Skeletal muscle tissue (tissue), 4 donors: ENCODE data around the gene DRGX. TPM values are rescaled to one million over a fixed set of nuclear protein-coding genes. Genes with fewer than 3 reads are reported as not detected.

Experiments used
- H3K27ac ChIP-seq: one replicate; pipeline ENCODE4 v1.7.0; 2013; ENCODE audit warnings: mild to moderate bottlenecking, low read depth, low read length, inconsistent platforms
- H3K27me3 ChIP-seq, 3 donors: one replicate each; pipeline ENCODE4 v1.7.0; 2013; ENCODE audit warnings: low read length in 3 of 3; ENCODE audit not compliant: control insufficient read depth in 3 of 3, insufficient read depth in 3 of 3
- H3K36me3 ChIP-seq, 3 donors: one replicate each; pipeline ENCODE4 v1.7.0; 2013; ENCODE audit warnings: low read length in 3 of 3; ENCODE audit not compliant: control insufficient read depth in 3 of 3, insufficient read depth in 3 of 3
- H3K4me1 ChIP-seq, 3 donors: one replicate each; pipeline ENCODE4 v1.7.0; 2013; ENCODE audit warnings: low read length in 3 of 3, mild to moderate bottlenecking in 3 of 3; ENCODE audit not compliant: control insufficient read depth in 3 of 3, insufficient read depth in 3 of 3
- H3K4me3 ChIP-seq, 3 donors: one replicate each; pipeline ENCODE4 v1.7.0; 2013; ENCODE audit warnings: low read length in 3 of 3
- H3K9ac ChIP-seq, 3 donors: one replicate each; pipeline ENCODE4 v1.7.0; 2013; ENCODE audit warnings: low read length in 3 of 3, mild to moderate bottlenecking in 3 of 3, moderate library complexity in 2 of 3, low read depth in 1 of 3
- H3K9me3 ChIP-seq, 3 donors: one replicate each; pipeline ENCODE4 v1.7.0; 2013; ENCODE audit warnings: low read length in 3 of 3; ENCODE audit not compliant: control insufficient read depth in 3 of 3
- total RNA-seq: library from RNA; depleted of rRNA; stranded (reverse); fragments of >200 nt; gene quantifications from one replicate; pipeline ENCODE4 v1.2.3, GENCODE V29; 2014
- donor health status: Osteomylitis.

Gene DRGX
- total RNA-seq, 1 donor from 2014 or later = not detected

GRCh38 chr10:49419005-49419404 lies 23.1 kb upstream of the DRGX start:
- no peaks in the 10 kb centered on the region for H3K4me1 ChIP-seq
- no peaks in the 10 kb centered on the region for H3K9me3 ChIP-seq
- no peak overlapping the region for H3K27ac ChIP-seq
- no peak overlapping the region for H3K9ac ChIP-seq
- no peaks in the 10 kb centered on the region for H3K36me3 ChIP-seq
- peaks cover 0 to 3% (median 0%) of the 10 kb centered on the region in 3 donors for H3K27me3 ChIP-seq
- H3K4me3 ChIP-seq = no peak overlapping the region

- no peak overlapping the region for H3K9ac ChIP-seq
- no peak overlapping the region for H3K4me3 ChIP-seq
- H3K9me3 ChIP-seq = no peaks in the 10 kb centered on the region
- peaks cover 0 to 3% (median 0%) of the 10 kb centered on the region in 3 donors for H3K27me3 ChIP-seq
- no peaks in the 10 kb centered on the region for H3K4me1 ChIP-seq
- H3K27ac ChIP-seq = no peak overlapping the region
- no peaks in the 10 kb centered on the region for H3K36me3 ChIP-seq
Measured at GRCh38 chr10:49418328-49418727, 22.4 kb upstream of the DRGX start.

GRCh38 chr10:49418053-49418326 lies 22.1 kb upstream of the DRGX start:
- no peaks in the 10 kb centered on the region for H3K9me3 ChIP-seq
- peaks cover 0 to 3% (median 0%) of the 10 kb centered on the region in 3 donors for H3K27me3 ChIP-seq
- H3K9ac ChIP-seq = no peak overlapping the region
- H3K27ac ChIP-seq = no peak overlapping the region
- no peaks in the 10 kb centered on the region for H3K36me3 ChIP-seq
- H3K4me3 ChIP-seq = no peak overlapping the region
- H3K4me1 ChIP-seq = no peaks in the 10 kb centered on the region

- Histone ChIP-seq H3K4me1 (no peaks in the 10 kb centered on the region), H3K9ac (no peak overlapping the region), H3K36me3 (no peaks in the 10 kb centered on the region), H3K4me3 (no peak overlapping the region), H3K27ac (no peak overlapping the region), H3K27me3 (peaks cover 0 to 8% (median 2%) of the 10 kb centered on the region in 3 donors), H3K9me3 (no peaks in the 10 kb centered on the region)
Measured at GRCh38 chr10:49417311-49418052, 21.6 kb upstream of the DRGX start.

GRCh38 chr10:49415846-49416245 lies 20.0 kb upstream of the DRGX start:
- no peaks in the 10 kb centered on the region for H3K36me3 ChIP-seq
- H3K9me3 ChIP-seq = no peaks in the 10 kb centered on the region
- no peaks in the 10 kb centered on the region for H3K4me1 ChIP-seq
- no peak overlapping the region for H3K27ac ChIP-seq
- H3K4me3 ChIP-seq = no peak overlapping the region
- peaks cover 0 to 14% (median 2%) of the 10 kb centered on the region in 3 donors for H3K27me3 ChIP-seq
- no peak overlapping the region for H3K9ac ChIP-seq

- H3K4me1 ChIP-seq = peaks cover 0 to 2% (median 0%) of the 10 kb centered on the region in 3 donors
- H3K36me3 ChIP-seq = no peaks in the 10 kb centered on the region
Measured at GRCh38 chr10:49415109-49415508, 19.2 kb upstream of the DRGX start.

GRCh38 chr10:49414496-49414895 lies 18.6 kb upstream of the DRGX start:
- Histone ChIP-seq H3K36me3 (no peaks in the 10 kb centered on the region), H3K9ac (no peak overlapping the region), H3K4me1 (peaks cover 0 to 3% (median 0%) of the 10 kb centered on the region in 3 donors), H3K27me3 (peaks cover 0 to 14% (median 2%) of the 10 kb centered on the region in 3 donors), H3K9me3 (no peaks in the 10 kb centered on the region), H3K4me3 (no peak overlapping the region), H3K27ac (no peak overlapping the region)

More at GRCh38 chr10:49415109-49415508, 19.2 kb upstream of the DRGX start:
- H3K9me3 ChIP-seq = no peaks in the 10 kb centered on the region
- H3K27ac ChIP-seq = no peak overlapping the region
- no peak overlapping the region for H3K4me3 ChIP-seq
- H3K27me3 ChIP-seq = peaks cover 0 to 14% (median 2%) of the 10 kb centered on the region in 3 donors
- H3K9ac ChIP-seq = no peak overlapping the region

- H3K27ac ChIP-seq = no peak overlapping the region
- peaks cover 0 to 3% (median 0%) of the 10 kb centered on the region in 3 donors for H3K4me1 ChIP-seq
- H3K27me3 ChIP-seq = peaks cover 0 to 14% (median 6%) of the 10 kb centered on the region in 3 donors
- no peaks in the 10 kb centered on the region for H3K36me3 ChIP-seq
- H3K9ac ChIP-seq = no peak overlapping the region
- H3K9me3 ChIP-seq = no peaks in the 10 kb centered on the region
- H3K4me3 ChIP-seq = no peak overlapping the region
Measured at GRCh38 chr10:49412571-49412970, 16.7 kb upstream of the DRGX start.

GRCh38 chr10:49410365-49411074 lies 14.6 kb upstream of the DRGX start:
- Histone ChIP-seq H3K4me3 (no peak overlapping the region), H3K36me3 (no peaks in the 10 kb centered on the region), H3K27me3 (peaks cover 0 to 20% (median 10%) of the 10 kb centered on the region in 3 donors), H3K9ac (no peak overlapping the region), H3K4me1 (peaks cover 0 to 3% (median 0%) of the 10 kb centered on the region in 3 donors), H3K27ac (no peak overlapping the region), H3K9me3 (no peaks in the 10 kb centered on the region)

GRCh38 chr10:49409755-49410154 lies 13.9 kb upstream of the DRGX start:
- H3K4me3 ChIP-seq = no peak overlapping the region
- H3K27ac ChIP-seq = no peak overlapping the region
- H3K27me3 ChIP-seq = peaks cover 0 to 20% (median 10%) of the 10 kb centered on the region in 3 donors
- no peak overlapping the region for H3K9ac ChIP-seq
- H3K36me3 ChIP-seq = no peaks in the 10 kb centered on the region
- peaks cover 0 to 3% (median 0%) of the 10 kb centered on the region in 3 donors for H3K4me1 ChIP-seq
- H3K9me3 ChIP-seq = no peaks in the 10 kb centered on the region
